Endodermal cell (in vitro differentiated cells): Measurements from ENCODE around the gene HECTD2. TPM values are rescaled to one million over a fixed set of nuclear protein-coding genes. Genes with fewer than 3 reads are reported as not detected.

Source experiments
- DNase-seq: peaks from one replicate; pipeline ENCODE4 v3.0.0-alpha.2; 2017
- H3K27ac ChIP-seq: 2 replicates; pipeline ENCODE4 v1.5.1; 2013; ENCODE audit warnings: mild to moderate bottlenecking, low read depth, low read length, moderate library complexity
- H3K27me3 ChIP-seq: 2 replicates; pipeline ENCODE4 v1.6.1; 2013; ENCODE audit warnings: mild to moderate bottlenecking, low read length, moderate library complexity; ENCODE audit not compliant: insufficient read depth, control insufficient read depth, poor library complexity, severe bottlenecking
- H3K36me3 ChIP-seq: 2 replicates; pipeline ENCODE4 v1.7.0; 2013; ENCODE audit warnings: mild to moderate bottlenecking, low read length, moderate library complexity; ENCODE audit not compliant: control insufficient read depth, insufficient read depth
- H3K4me1 ChIP-seq: one replicate; pipeline ENCODE4 v1.7.0; 2013; ENCODE audit warnings: low read length; ENCODE audit not compliant: control insufficient read depth, insufficient read depth
- H3K4me3 ChIP-seq: 2 replicates; pipeline ENCODE4 v1.5.1; 2013; ENCODE audit warnings: mild to moderate bottlenecking, low read length, moderate library complexity
- H3K9ac ChIP-seq: 2 replicates; pipeline ENCODE4 v1.6.1; 2013; ENCODE audit warnings: mild to moderate bottlenecking, low read length, moderate library complexity; ENCODE audit not compliant: poor library complexity, severe bottlenecking; ENCODE audit errors: extremely low read depth
- H3K9me3 ChIP-seq: 2 replicates; pipeline ENCODE4 v1.6.1; 2013; ENCODE audit warnings: mild to moderate bottlenecking, low read length, moderate library complexity; ENCODE audit not compliant: control insufficient read depth
- H3K27ac Mint-ChIP-seq: 2 replicates; pipeline ENCODE4 v1.8.0; 2020; ENCODE audit warnings: mixed read lengths
- H3K27me3 Mint-ChIP-seq: 2 replicates; pipeline ENCODE4 v1.8.0; 2021; ENCODE audit warnings: mild to moderate bottlenecking, mixed read lengths; ENCODE audit not compliant: insufficient read depth
- H3K36me3 Mint-ChIP-seq: 2 replicates; pipeline ENCODE4 v1.8.0; 2020; ENCODE audit warnings: low read depth, mixed read lengths
- H3K4me1 Mint-ChIP-seq: 2 replicates; pipeline ENCODE4 v1.8.0; 2020; ENCODE audit warnings: mixed read lengths
- H3K4me3 Mint-ChIP-seq: 2 replicates; pipeline ENCODE4 v1.8.0; 2020; ENCODE audit warnings: mild to moderate bottlenecking, moderate library complexity, mixed read lengths
- H3K9me3 Mint-ChIP-seq: 2 replicates; pipeline ENCODE4 v1.8.0; 2020; ENCODE audit warnings: mild to moderate bottlenecking, mixed read lengths
- WGBS, 2 experiments: methylation state at CpG; one replicate each; pipeline versions ENCODE4 v1.1.5 to v1.1.7; 2013; ENCODE audit warnings: missing lambda C conversion rate in 2 of 2, mixed read lengths in 1 of 2; ENCODE audit not compliant: insufficient coverage in 1 of 2, insufficient read length in 1 of 2; 5-methylcytosine and 5-hydroxymethylcytosine counted together
- total RNA-seq, 2 donors: library from RNA; stranded (reverse); fragmentation: NEBNext Ultra II Directional in 1 of 2; extraction: Animal tissue kit (Norgen Biotek cat#: 25700) in 1 of 2; gene quantifications; 2 replicates in 1 of 2; 3 replicates in 1 of 2; pipeline ENCODE4 v1.2.1, GENCODE V29; 2021
- TF ChIP-seq, protein P1 (sequence below): fragments of 200-600 bp; sonication (generic); conservative IDR thresholded peaks from 2 replicates; pipeline ENCODE4 v1.5.0; 2021; ENCODE audit warnings: antibody characterized with exemption, mild to moderate bottlenecking

Gene HECTD2
- total RNA-seq, 2 donors from 2014 or later, result 8.8 to 13.4 TPM

DNA sequence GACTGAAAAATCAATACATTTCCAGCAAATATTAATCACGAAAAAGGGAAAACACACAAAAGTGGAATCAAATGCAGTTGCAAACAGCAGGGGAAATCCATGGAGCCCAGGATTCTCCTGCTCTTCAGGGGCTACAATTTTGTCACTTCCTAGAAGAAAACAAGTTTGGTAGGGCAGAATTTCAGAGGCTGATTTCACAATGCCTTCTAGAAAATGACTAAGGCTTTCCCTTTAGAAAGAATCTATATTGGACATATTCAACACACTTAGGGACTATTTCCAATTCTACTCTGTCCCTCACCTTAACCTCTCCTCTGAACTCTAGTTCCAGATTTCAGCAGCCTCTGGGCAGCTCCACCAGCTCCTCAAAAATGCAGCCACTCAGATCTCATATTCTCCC lies 111.3 kb downstream of the HECTD2 start:
- Mint-ChIP-seq H3K4me3 (no peak overlapping the region), H3K9me3 (no peaks in the 10 kb centered on the region), H3K36me3 (no peaks in the 10 kb centered on the region), H3K4me1 (no peaks in the 10 kb centered on the region), H3K27me3 (peaks cover 2% of the 10 kb centered on the region), H3K27ac (no peak overlapping the region)
- Histone ChIP-seq H3K4me3 (no peak overlapping the region), H3K4me1 (no peaks in the 10 kb centered on the region), H3K27me3 (no peaks in the 10 kb centered on the region), H3K9me3 (no peaks in the 10 kb centered on the region), H3K36me3 (no peaks in the 10 kb centered on the region), H3K9ac (no peak overlapping the region), H3K27ac (no peak overlapping the region)
- TF ChIP-seq, protein P1, sequence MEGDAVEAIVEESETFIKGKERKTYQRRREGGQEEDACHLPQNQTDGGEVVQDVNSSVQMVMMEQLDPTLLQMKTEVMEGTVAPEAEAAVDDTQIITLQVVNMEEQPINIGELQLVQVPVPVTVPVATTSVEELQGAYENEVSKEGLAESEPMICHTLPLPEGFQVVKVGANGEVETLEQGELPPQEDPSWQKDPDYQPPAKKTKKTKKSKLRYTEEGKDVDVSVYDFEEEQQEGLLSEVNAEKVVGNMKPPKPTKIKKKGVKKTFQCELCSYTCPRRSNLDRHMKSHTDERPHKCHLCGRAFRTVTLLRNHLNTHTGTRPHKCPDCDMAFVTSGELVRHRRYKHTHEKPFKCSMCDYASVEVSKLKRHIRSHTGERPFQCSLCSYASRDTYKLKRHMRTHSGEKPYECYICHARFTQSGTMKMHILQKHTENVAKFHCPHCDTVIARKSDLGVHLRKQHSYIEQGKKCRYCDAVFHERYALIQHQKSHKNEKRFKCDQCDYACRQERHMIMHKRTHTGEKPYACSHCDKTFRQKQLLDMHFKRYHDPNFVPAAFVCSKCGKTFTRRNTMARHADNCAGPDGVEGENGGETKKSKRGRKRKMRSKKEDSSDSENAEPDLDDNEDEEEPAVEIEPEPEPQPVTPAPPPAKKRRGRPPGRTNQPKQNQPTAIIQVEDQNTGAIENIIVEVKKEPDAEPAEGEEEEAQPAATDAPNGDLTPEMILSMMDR, result no peak
- DNase-seq, result no peak
- 83 to 89% methylated on average over 1 of the region's 1 CpG for WGBS, 2 experiments

DNA sequence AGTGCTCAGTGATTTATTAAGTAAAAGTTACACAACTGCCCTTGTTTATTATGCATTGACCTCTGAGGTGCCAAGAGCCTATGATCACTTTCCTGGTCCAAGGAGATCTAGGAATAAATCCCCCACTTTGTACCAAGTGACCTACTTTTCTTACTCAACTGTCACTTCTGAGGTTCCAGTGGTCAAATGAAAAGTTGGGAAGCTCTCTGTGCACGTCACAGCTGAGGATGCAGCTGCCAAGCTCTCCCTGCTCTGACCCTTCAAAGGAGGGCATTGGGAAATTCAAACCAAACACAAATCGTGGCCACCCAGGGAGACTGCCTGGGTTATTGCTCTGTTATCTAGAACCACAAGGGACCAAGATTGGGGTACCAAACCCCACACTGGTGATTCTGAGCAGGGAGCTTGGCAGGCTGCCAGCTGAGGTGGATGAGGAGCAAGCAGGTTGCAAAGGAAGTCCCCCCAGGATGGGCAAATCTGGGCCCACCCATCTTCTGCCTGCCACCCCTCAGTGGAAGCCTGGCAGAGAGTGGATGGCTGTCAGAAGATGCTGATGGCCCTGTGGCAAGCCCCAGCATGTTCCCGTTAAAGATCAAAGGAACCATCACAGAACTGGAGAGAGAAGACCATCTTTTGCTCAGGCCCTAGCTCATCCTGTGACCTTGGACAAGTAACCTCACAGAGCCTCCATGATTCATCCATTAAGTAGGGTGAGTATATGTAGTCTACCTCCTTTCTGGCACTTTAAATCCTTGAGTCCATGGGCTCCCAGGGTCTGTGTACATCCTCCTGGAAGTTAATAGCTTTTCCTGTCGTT lies 116.0 kb downstream of the HECTD2 start:
- H3K4me1 Mint-ChIP-seq, result no peaks in the 10 kb centered on the region
- DNase-seq, result no peak
- H3K9ac ChIP-seq, result no peak overlapping the region
- H3K27ac Mint-ChIP-seq, result no peak overlapping the region
- TF ChIP-seq, protein P1, result no peak
- H3K27ac ChIP-seq, result no peak overlapping the region
- no peaks in the 10 kb centered on the region for H3K36me3 ChIP-seq
- no peak overlapping the region for H3K4me3 ChIP-seq
- 88 to 95% methylated on average over 2 to 4 of the region's 4 CpGs for WGBS, 2 experiments
- no peaks in the 10 kb centered on the region for H3K27me3 ChIP-seq
- no peaks in the 10 kb centered on the region for H3K4me1 ChIP-seq
- H3K27me3 Mint-ChIP-seq, result peaks cover 4% of the 10 kb centered on the region
- no peak overlapping the region for H3K4me3 Mint-ChIP-seq
- no peaks in the 10 kb centered on the region for H3K36me3 Mint-ChIP-seq
- H3K9me3 Mint-ChIP-seq, result no peaks in the 10 kb centered on the region
- H3K9me3 ChIP-seq, result no peaks in the 10 kb centered on the region

DNA sequence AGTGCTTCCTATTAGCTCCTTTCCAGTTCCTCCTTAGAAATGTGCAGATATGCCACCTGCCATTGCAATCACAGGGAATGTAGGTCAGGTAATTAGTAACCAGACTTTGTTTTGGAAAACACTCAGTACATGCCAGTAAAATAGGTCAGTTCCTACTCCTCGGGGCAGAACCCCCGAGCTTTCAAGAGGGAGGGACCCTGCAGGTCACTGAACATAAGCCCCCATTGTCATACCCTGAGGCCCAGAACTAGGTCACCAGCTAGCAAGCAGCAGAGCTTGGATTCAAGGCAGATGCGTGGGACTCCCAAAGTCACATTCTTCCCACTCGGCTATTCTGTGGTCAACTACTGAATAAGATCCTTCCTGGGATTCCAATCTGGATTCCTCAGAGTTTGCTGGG lies 117.9 kb downstream of the HECTD2 start:
- no peaks in the 10 kb centered on the region for H3K9me3 ChIP-seq
- no peaks in the 10 kb centered on the region for H3K36me3 ChIP-seq
- H3K36me3 Mint-ChIP-seq, result no peaks in the 10 kb centered on the region
- no peak overlapping the region for H3K9ac ChIP-seq
- no peak overlapping the region for H3K4me3 ChIP-seq
- 92 to 100% methylated on average over 4 of the region's 4 CpGs for WGBS, 2 experiments
- H3K27me3 Mint-ChIP-seq, result peaks cover 9% of the 10 kb centered on the region
- H3K4me1 Mint-ChIP-seq, result no peaks in the 10 kb centered on the region
- DNase-seq, result no peak
- H3K27me3 ChIP-seq, result no peaks in the 10 kb centered on the region
- H3K27ac Mint-ChIP-seq, result no peak overlapping the region
- TF ChIP-seq, protein P1, result no peak
- H3K27ac ChIP-seq, result no peak overlapping the region
- H3K4me3 Mint-ChIP-seq, result no peak overlapping the region
- H3K9me3 Mint-ChIP-seq, result no peaks in the 10 kb centered on the region
- no peaks in the 10 kb centered on the region for H3K4me1 ChIP-seq
